Middle frontal gyrus (tissue), 1 donor: ENCODE measurements around the gene FBXO36.
"Not testable (repeated sequence)": the region's sequence is repeated elsewhere in the genome, so short reads cannot be mapped to it uniquely, and the experiment has no call there.

Experiments
- DNase-seq: peaks from one replicate; pipeline ENCODE4 v3.0.0-alpha.2; 2015; ENCODE audit warnings: low spot score; ENCODE audit errors: extremely low spot score

The FBXO36 gene

DNA sequence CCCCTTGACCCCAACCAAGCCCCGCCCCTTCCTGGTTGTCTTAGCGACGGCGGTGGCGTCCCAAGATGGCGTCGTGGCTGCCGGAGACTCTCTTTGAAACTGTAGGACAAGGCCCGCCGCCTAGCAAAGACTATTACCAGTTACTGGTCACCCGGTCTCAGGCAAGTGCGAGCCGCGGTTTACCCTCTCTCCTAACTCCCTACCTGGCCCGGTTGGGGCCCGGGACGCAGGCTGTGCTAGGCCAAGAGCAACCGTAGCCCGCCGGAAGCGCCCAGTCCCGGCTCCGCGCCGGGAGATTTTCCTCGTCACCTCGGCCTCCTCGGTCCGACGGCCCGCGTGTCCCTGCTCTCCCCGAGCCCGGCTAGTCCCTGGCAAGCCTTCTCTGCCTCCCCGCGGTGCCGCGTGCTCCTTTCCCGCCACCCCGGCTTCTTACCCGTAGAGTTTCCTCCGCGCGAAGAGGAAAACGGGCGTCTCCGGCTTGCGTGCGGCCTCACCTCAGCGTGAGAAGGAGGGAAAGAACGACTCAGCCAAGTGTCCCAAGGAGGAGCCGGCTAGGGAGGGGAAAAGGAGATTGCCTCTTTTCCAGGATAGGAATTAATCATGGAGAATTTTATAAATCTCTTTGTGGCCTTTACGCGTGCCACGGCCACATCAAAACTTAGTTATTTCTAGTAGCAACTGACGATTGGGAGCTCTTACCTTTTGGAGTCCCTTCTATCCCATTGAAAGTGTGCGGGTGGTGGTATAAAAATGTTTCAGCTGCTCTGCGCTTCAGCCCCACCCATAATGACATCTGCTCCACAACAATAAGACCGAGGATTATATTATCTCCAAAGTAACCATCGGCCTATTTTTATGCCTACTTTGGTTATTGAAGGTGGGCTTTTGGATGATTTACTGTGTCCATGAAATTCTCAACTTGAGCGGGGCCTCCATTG is at the start of gene FBXO36:
Gene FBXO36 (plus strand): TSS at position 55 of the 938 bp plus-strand sequence. CDS start 11 bp downstream, at position 66.
- DNase-seq, result peak; percentile 65

DNA sequence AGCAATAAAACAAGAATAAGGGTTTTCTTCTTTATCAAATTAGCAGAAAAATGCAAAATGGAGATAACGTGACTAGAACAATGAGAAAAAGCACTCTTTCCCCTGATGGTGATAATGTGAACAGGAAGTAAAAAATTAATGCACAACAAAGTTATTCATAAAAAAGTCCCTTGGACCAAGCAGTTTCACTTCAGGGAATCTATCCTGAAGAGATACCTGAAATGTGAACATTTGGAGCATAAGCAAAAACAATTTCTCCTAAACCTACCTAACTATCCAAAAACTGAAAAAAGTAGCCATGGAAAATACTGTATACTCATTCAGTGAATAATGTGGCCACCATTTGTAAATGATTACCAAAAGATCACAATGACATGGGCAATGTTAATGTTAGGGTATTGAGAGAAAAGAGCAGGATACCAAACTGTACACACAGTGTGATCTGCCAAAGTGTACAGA is 49.2 kb upstream of the FBXO36 start:
- DNase-seq, result no peak

DNA sequence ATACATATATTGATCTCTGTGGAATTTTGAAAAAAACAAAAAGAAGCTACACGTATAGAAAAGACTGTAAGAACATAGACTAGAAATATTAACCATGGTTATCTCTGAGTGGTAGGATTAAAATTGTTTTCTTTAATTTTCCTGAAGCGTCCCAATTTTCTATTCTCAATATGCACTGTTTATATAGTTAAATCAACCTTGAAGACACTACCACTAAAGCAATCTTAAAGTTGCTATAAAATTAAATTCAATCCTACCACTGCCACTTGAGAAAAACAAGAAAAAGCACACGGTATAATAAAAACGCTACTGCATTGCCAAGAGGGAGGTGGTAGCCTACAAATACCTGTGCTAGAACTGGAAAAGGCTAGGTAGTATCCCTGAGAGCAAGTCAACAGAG is 47.7 kb upstream of the FBXO36 start:
- no peak for DNase-seq

DNA sequence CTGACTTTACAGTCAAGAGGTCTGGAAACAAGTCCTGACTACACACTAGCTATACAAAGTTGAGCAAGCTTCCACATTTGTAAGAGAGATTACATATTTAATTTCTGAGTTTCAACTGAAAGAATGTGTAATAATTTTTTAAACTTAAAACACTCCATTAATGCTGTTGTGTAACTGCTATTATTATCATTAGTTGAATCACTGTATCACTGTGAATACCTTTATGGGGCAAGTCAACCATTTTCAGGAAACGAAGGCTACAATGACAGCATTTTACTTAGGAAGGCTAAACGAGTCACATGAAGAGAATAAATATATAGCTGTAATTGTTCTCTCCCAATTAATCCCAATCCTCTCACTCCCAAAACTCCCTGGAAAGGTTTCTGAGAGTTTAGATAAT is 46.8 kb upstream of the FBXO36 start:
- DNase-seq, result no peak

DNA sequence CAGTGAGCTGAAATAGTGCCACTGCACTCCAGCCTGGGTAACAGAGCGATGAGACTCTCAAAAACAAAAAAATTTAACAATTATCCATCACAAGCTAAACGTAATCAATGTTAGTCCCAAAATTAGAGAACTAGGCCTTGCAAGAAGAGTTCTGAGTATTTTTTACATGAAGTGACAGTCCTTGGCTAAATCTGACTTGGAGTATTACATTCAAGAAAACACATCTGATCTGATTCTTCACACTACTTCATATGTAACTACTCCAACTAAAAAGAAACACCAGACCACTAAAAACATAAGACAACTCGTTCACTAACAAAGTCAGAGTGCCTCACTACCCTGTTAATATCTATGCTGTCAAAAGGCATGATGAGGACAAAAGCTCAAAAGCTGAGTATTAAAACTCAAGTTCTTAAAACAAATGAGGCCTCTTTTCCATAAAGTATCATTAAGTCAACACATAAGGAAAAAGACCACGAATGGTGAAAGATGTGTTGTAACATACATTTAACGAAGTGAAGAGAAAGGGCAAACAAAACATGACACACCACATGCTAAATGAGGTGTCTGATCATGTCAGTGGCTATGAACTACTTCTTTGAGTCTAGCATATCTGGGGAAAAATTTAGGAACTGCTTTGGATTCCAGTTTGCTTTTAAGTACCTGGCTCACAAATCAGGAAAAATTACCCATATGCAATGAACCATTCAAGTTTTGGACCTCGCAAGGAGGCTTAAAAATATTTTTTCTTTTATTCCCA is 42.9 kb upstream of the FBXO36 start:
- no peak for DNase-seq

DNA sequence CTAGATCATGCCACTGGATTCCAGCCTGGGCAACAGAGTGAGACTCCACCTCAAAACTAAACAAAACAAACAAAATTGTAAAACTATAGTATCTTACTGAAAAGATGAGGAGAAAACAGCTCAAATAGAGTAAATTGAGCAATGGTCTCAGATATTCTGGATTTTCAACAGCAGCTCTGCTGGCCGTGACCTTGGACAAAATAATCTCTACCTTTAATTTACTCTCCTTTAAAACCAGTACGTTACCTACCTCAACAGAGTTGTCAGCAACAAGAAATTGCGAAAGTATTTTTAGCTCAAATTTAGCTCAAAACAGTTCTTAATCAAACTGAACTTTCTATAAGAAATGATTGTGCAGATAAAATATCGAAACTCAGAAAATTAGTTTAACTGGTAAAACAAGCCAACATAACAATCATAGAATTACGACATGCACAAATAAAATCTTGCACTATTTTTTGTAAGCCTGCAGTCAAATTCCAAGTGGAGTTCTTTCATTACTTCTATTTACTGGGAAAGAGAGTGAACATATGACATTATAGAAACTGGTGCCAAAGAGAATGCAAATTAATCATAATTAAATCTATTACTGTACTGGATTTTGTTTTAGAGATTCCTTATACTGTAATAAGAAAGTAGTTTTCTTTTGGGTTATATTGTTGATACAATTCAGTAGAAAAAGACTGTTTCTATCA is 41.3 kb upstream of the FBXO36 start:
- no peak for DNase-seq

- no peak for DNase-seq
These were observed 39.7 kb upstream of the FBXO36 start for GRCh38 chr2:229882583-229882982.

GRCh38 chr2:229884775-229885699 is 37.3 kb upstream of the FBXO36 start:
- DNase-seq, result no peak

DNA sequence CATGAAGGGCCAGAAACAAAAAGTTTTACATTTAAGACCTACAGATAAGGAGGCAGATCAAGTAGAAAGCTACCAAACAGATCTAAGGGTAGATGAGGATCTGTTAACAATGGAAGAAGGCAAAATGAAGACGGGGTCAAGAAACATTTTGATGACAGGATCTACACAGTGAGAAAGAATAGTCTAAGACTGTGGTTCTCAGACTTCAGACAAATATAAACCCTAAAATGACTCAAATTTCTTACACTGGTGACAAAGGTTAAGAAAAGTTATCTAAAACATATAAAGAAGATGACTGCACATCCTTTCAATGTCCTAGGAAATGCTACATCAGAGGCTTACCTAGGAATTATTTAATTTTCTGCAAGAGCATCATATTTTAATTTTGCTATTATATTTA is 34.9 kb upstream of the FBXO36 start:
- no peak for DNase-seq

DNA sequence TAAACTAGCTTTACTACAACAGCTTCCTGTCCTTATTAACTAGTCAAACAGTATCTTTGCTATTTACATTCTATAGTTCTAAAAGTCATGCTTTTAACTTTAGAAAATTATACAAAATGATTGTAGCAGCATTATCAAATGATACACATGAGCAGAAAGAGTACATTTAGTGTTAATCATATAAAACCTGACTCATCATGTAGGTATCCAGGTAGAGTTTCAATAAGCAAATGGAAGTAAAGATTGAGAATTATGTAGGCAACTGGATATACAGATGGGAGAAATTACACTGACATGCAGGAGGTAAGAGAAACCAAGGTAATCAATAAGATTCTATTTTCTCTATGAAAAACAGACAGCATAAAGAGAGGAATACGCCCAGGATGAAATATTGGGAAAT is 34.3 kb upstream of the FBXO36 start:
- no peak for DNase-seq

DNA sequence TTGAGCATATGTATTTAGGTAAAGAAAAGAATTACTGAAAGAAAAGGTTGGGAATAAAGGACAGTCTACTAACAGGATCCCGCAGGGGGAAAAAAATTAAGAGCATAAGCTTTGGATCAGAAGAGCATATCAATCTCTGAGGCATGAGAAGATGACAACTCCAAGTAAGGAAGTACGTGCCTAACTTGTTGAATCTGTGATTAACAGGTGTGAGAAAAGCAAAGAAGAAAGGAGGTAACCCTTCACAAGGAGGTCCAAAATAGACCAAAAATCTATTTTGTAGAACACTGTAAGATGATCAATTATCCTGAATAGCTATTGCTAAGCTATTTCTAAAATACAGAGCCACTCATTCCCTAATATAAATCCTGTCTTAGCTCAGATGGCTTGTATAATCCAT is 33.3 kb upstream of the FBXO36 start:
- no peak for DNase-seq

DNA sequence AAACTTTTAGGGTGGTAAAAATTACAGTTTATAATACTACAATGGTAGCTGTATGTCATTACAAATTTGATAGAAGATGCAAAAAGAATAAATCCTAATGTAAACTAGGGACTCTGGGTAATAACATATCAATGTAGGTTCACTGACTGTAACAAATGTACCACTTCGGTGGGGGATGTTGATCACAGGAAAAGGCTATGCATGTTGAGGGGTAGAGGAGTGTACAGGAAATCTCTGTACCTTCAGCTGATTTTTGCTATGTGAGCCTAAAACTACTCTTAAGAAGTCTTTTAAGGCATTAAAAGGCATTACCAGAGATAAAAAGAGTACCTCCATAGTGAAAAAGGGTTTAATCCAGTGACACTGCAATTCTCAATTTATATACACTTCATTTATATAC is 25.4 kb upstream of the FBXO36 start:
- DNase-seq, result no peak

DNA sequence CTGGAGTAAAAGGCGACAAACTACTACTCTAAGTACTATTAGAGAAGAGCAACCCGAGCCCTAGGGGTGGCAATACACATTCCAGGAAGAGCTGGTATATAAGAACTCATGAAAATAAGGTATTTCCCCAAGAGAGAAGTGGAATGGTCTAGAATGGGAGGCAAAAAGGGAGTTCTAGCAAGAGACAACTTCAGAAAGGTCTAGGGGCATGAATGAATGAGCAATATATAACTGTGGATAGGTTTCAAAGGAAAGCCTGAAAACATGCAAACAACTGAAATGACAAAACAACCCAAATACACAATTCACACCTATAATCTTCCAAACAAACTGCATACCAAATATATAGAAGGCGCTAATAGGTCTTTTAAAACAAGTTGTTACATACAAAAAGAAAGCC is 22.7 kb upstream of the FBXO36 start:
- DNase-seq, result no peak

GRCh38 chr2:229900012-229900411 is 22.3 kb upstream of the FBXO36 start:
- DNase-seq, result no peak

DNA sequence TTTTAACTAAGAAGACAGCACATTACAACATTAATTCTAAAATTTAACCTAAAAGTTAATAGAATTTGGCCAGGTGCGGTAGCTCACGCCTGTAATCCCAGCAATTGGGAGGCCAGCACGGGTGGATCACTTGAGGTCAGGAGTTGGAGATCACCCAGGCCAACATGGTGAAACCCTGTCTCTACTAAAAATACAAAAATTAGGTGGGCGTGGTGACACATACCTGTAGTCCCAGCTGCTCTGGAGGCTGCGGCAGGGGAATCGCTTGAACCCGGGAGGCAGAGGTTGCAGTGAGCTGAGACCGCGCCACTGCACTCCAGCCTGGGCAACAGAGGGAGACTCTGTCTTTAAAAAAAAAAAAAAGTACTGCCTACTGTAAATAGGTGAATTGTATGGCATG is 21.8 kb upstream of the FBXO36 start:
- not testable (repeated sequence) for DNase-seq

DNA sequence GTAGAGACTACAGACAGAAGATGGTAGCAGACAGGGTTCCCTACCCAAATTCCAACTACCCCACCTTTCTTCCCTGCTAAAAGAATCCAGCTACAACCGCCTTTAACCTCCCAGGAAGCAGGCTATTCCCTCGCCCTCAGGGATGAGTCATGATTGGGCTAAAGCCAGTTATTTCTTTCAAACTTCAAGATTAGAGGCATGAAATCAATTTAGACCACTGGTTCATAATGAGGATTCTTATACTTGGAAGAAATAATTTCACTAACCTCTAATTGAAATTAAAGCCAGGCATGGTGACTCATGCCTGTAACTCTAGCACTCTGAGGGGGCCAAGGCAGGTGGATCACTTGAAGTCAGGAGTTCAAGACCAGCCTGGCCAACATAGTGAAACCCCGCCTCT is 20.5 kb upstream of the FBXO36 start:
- DNase-seq, result no peak

- no peak for DNase-seq
These were observed 19.3 kb upstream of the FBXO36 start for GRCh38 chr2:229903037-229903436.

DNA sequence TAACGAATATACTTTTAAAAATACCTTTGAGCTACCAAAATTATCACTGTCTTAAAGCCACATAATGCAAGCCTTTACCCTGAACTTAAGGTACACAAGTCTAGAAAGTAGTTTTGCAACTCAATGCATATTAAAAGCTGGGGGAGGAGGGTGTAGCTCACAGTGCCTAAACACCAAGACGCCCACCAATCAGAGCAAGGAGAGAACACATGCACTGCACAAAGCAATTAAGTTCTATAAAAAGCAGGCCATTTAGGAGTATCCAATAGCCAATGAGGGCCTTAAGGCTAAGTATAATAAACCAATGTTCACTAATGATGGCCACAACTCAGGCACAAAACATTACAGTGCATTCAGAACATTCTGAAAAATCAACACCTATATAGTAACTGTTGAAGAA is 16.7 kb upstream of the FBXO36 start:
- DNase-seq, result no peak

GRCh38 chr2:229909090-229909489 is 13.2 kb upstream of the FBXO36 start:
- no peak for DNase-seq

- DNase-seq, result no peak
These were observed 12.0 kb upstream of the FBXO36 start for GRCh38 chr2:229910147-229910831.
